GM21526 (cell line): ENCODE results near the gene CACNA1C.

Experiments used
- ATAC-seq: cut with Tn5 transposase; IDR thresholded peaks from one replicate; pipeline ENCODE4 v1.9.1; 2021; ENCODE audit warnings: moderate library complexity; ENCODE audit not compliant: unreplicated experiment, low FRiP score

Gene CACNA1C

GRCh38 chr12:2332236-2332635, 279.4 kb downstream of the CACNA1C start:
- ATAC-seq = no peak

GRCh38 chr12:2332947-2333346, 280.2 kb downstream of the CACNA1C start:
- ATAC-seq = no peak

- no peak for ATAC-seq
These were observed 280.9 kb downstream of the CACNA1C start for GRCh38 chr12:2333491-2334195.

- ATAC-seq = no peak
These were observed 281.5 kb downstream of the CACNA1C start for GRCh38 chr12:2334271-2334670.

- ATAC-seq = no peak
These were observed 281.9 kb downstream of the CACNA1C start for GRCh38 chr12:2334689-2335088.

GRCh38 chr12:2335109-2335508, 282.3 kb downstream of the CACNA1C start:
- ATAC-seq = no peak

GRCh38 chr12:2335513-2335912, 282.7 kb downstream of the CACNA1C start:
- no peak for ATAC-seq

GRCh38 chr12:2335916-2336315, 283.1 kb downstream of the CACNA1C start:
- ATAC-seq = no peak

- ATAC-seq = peak; percentile 80
These were observed 283.6 kb downstream of the CACNA1C start for GRCh38 chr12:2336409-2336829.

- no peak for ATAC-seq
These were observed 284.5 kb downstream of the CACNA1C start for GRCh38 chr12:2337031-2338010.

- ATAC-seq = no peak
These were observed 285.6 kb downstream of the CACNA1C start for GRCh38 chr12:2338381-2338780.

GRCh38 chr12:2338991-2339431, 286.2 kb downstream of the CACNA1C start:
- no peak for ATAC-seq

GRCh38 chr12:2341051-2341751, 288.4 kb downstream of the CACNA1C start:
- ATAC-seq = no peak

GRCh38 chr12:2341871-2342270, 289.1 kb downstream of the CACNA1C start:
- no peak for ATAC-seq

- no peak for ATAC-seq
These were observed 290.9 kb downstream of the CACNA1C start for GRCh38 chr12:2343681-2344080.

- no peak for ATAC-seq
These were observed 291.7 kb downstream of the CACNA1C start for GRCh38 chr12:2344476-2344875.

- no peak for ATAC-seq
These were observed 292.1 kb downstream of the CACNA1C start for GRCh38 chr12:2344885-2345284.

GRCh38 chr12:2345902-2346301, 293.1 kb downstream of the CACNA1C start:
- ATAC-seq = no peak

- no peak for ATAC-seq
These were observed 293.6 kb downstream of the CACNA1C start for GRCh38 chr12:2346416-2346815.

GRCh38 chr12:2347137-2347843, 294.5 kb downstream of the CACNA1C start:
- no peak for ATAC-seq
